Inflammatory macrophage (primary cell): ENCODE data around the gene PADI1.

Source experiments
- DNase-seq, 2 donors: peaks; one replicate each; pipeline ENCODE4 v3.0.0-alpha.2; 2020 to 2022
- total RNA-seq, 18 experiments: gene quantifications; one replicate each; lab custom pipeline; 2026; ENCODE audit warnings: mixed read lengths in 6 of 18, inconsistent platforms in 2 of 18; lab: John Stamatoyannopoulos, UW

Gene PADI1, protein sequence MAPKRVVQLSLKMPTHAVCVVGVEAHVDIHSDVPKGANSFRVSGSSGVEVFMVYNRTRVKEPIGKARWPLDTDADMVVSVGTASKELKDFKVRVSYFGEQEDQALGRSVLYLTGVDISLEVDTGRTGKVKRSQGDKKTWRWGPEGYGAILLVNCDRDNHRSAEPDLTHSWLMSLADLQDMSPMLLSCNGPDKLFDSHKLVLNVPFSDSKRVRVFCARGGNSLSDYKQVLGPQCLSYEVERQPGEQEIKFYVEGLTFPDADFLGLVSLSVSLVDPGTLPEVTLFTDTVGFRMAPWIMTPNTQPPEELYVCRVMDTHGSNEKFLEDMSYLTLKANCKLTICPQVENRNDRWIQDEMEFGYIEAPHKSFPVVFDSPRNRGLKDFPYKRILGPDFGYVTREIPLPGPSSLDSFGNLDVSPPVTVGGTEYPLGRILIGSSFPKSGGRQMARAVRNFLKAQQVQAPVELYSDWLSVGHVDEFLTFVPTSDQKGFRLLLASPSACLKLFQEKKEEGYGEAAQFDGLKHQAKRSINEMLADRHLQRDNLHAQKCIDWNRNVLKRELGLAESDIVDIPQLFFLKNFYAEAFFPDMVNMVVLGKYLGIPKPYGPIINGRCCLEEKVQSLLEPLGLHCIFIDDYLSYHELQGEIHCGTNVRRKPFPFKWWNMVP
- 0 to 0.15 (median 0.04) reads per million in 18 experiments for total RNA-seq

DNA sequence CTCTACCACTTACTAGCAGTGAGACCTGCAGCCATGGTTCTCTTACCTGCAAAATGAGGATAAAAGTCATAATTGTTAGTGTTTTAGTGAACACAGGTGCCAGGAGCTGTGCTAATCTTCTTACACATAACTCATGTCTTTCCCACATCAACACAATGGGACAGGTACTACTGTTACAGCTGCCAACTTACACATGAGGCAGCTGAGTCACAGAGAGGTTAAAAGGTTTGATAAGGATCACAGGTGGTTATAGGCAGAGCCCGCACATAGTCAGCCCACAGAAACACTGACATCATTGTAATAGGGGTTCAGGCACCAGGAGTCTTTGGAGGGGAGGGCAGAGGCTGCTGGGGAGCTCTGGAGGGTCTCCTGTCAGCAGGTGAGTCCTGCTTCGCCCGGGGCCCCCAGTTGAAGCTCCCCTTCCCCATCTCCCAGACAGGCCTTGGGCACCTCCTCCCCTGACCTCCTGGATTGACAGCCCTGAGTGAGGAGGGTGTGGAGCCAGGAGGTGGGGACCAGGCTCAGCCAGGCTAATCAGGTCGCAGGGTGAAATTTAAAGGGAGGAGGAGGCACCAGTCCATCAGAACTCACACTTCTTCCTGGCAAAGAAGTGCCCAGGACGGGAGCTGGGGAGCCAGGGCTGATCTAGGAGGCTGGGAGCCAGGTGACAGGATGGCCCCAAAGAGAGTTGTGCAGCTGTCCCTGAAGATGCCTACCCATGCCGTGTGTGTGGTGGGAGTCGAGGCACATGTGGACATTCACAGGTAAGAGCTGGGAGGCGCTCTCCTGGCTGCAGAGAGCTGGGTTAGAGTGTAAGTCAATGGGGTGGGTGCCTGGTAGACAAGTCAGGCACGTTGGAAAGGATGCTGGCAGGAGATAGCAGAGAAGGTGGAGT, at the start of gene PADI1:
Gene PADI1, plus strand, starts transcription at position 583 of the 895 bp plus-strand sequence. Its CDS starts 90 bp downstream, at position 673.
- DNase-seq: no peak

DNA sequence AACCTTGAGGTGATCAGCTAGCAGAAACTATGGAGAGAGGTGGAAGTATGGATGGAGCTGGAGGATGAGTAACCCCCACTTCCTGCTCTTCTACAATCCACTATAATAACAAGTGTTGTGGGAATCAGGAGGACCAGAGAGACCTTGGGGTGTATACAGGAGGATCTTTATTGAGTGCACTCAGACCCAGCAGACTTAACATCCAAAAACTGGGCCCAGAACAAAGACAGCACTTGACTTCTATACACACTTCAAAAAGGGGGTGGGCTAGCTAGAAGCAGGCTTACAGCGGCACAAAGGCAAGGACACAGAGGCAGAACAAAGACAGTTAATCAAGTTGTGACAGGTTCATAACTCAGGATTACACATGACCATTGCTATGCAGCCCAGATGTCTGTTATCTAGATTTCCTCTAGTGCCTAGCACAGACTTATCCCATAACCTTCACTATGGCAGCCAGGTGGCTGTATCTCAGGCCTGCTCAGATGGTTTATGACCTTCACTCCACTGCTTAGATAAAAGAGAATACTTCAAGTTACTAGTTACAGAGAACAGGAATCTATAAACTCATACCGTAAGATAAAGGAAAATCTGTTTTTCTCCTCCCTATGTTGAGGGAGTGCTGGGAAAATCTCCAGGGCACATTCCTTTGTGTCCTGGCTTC, 49.5 kb upstream of the PADI1 start:
- no peak for DNase-seq

DNA sequence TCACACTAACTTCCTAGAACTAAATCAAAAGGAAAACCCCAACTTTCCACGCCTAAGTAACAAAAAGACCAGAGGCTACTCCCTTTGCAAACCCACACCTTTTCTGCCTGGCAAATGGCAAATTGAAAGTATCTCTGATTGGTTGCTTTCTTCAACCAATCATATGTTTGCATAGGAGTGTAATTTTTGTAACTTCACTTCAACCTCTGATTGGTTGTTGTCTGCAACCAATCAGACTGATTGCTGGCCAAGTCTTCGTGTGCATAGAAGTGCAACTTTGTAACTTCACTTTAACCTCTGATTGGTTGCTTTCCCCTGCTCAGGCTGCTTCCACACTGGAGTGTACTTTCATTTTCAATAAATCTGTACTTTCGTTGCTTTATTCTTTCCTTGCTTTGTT, 48.8 kb upstream of the PADI1 start:
- no peak for DNase-seq

DNA sequence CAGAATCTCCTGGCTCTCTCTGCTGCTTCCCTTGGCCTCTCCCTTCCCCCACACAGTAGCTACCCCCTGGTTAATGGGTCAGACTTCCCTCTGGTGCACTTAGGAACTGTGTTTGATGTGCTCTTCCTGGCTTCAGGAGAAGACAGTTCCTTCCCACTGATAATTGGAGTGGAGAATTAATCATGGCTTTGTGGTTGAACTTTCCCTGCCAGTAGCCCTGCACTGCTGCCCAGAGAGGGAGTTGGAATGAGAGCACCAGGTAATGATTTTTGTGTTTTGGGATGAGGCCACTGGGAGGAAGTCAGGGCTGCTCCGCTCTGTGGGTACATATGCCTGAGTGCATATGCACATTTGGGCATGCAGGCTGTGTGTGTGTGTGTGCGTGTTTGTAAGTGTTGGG, 46.0 kb upstream of the PADI1 start:
- DNase-seq: no peak

DNA sequence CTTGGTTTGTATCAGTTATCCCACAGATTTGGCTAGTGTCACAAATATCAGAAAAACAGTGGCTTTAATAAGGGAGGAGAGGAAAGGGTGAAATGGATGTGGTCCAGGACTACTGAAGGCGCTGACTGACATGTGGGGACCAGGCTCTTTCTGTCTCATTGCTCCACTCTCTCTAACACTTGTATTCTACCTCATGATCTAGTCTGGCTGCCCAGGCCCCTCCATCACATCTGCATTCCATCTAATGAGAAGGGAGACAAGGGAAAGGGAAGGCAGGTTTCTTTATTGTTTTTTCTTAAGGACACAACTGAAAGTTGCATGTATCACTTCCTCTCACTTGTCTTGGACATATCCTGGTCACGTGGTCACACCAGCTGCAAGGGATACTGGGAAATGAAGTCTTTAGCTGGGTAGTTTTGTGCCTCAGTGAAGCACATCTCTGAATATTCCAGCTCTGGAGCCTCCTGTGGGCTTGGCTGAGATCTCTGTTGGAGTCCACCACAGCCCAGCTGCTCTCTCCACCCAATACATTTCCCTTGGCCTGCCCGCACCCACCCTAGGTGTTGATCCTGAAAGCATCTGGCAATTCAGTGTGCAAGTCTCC, 43.7 kb upstream of the PADI1 start:
- DNase-seq: peak; percentile 48 to 56

DNA sequence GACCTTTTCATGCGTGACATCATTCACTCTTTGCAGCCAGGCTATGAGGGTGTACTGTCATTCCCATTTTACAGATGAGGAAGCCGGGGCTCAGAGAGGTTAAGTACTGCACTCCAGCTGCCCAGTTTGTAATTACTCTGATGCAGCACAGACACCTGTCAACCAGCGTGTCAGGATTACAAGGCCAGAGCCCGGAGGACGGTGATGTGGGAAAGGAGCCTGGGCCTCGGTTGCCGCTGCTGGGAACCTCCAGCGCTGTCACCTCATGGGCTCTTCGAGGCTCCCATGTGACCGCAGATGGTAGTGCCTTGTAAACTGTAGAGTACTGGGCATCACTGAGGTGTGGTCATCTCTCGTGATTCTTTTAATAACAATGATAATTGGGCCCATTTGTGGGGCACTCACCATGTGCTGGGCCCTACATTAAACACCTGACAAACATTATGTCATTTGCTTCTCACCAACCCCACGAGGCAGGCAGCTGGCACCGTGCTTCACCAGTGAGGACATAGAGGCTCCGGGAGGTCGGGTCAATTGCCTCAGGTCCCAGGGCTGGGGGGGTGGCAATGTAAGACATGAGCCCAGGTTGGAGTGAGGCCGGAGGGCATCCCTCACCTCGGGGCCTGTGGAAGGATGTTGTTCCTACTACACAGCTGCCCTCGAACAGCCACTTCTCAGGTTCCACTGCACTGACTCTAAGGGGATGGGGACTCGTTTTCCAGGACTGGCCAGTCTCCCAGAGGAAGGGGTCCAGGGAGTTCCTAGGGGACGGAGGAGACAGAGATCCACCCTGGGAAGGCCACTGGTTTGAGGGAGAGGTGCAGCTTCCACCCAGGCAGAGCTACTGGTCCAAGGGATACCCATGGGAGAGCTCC, 42.8 kb upstream of the PADI1 start:
- DNase-seq: no peak

DNA sequence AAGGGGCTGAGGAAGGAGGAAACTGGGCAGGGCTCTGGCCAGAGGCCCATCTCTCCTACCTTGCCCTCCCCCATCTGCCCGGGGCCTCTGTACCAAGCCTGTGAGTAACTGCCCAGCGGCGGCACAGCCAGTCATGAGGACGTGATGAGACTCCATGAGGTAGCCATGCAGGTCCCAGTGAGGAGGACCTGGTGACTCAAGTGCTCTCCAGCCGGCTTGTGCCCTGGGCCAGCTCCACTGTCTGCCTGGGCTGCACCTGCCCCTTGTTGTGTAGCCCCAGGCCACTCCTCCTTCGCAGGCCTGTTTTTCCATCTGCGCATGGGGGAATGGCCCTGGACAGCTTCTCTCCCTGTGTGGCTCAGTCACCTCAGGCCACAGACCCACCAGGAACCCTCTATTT, 42.0 kb upstream of the PADI1 start:
- no peak for DNase-seq

DNA sequence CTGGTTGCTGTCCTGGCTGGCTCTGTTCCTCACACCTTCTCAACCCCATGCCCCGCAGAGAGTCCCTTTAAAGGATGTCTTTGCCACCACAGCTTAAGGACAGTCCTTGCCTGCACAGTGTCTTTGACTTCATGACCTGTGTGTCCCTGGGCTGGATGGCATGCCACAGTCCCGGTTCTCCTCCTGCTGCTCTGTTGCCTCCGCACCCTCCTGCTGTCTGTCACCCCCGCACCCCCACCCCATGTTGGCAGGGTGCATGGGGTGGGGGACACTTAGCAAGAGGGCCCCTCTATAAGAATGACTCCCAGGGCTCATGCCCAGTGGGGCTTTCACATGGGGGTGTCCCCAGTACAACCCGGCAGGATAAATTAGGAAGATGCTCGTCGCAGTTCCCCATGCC, 41.6 kb upstream of the PADI1 start:
- no peak for DNase-seq

DNA sequence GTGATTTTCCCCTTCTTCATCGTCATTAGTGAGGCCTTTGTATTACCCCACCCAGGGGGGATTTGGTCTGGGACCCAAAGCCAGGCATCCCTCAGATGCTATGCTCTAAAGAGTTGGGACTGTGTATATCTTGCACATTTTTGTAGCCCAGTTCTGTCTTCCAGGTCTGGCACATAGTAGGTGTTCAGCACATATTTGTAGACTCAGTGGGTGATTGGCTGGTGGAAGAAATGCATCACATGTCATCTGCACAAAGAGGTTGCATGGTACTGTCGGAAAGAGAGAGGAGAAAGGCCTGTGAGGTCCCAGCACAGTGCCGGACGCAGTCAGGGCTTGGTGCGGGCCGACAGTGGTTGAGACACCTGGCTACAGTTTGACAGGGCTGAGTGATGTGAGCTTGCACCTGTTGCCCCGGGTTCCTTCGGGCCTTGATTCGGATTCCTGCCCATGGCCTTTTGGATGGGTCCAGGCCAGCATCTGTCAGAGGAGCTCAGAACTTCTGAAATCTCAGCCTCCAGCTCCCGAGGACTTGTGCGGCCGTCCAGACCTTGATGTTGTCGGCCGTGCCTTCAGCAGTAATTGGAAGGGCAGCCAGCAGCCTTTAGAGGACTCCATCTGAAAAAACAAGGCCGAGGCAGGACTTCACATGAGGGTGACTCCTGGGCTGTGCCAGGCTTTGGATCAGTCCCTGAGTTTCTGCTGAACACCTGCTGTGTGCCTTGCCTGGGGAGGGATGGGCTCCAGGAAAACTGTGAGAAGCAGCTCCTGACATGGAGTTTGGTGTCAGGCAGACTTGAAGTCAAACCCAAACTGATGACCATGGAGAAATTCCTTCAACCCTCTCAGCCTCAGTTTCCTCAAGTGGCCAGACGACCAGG, 40.9 kb upstream of the PADI1 start:
- DNase-seq: no peak

DNA sequence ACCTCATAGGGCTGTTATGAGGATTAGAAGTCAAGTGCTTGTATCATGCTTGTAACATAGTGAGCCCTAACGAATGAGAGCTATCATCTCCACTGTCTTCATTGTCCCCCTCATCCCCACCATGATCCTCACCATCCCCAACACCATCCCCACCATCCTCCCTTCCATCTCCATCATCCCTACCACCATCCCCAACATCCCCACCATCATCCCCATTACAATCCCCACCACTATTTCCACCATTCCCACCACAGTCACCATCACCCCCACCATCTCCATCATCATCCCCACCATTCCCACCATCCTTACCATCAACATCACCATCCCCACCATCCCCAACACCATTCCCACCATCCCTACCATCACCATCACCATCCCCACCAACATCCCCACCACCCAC, 39.1 kb upstream of the PADI1 start:
- DNase-seq: no peak

DNA sequence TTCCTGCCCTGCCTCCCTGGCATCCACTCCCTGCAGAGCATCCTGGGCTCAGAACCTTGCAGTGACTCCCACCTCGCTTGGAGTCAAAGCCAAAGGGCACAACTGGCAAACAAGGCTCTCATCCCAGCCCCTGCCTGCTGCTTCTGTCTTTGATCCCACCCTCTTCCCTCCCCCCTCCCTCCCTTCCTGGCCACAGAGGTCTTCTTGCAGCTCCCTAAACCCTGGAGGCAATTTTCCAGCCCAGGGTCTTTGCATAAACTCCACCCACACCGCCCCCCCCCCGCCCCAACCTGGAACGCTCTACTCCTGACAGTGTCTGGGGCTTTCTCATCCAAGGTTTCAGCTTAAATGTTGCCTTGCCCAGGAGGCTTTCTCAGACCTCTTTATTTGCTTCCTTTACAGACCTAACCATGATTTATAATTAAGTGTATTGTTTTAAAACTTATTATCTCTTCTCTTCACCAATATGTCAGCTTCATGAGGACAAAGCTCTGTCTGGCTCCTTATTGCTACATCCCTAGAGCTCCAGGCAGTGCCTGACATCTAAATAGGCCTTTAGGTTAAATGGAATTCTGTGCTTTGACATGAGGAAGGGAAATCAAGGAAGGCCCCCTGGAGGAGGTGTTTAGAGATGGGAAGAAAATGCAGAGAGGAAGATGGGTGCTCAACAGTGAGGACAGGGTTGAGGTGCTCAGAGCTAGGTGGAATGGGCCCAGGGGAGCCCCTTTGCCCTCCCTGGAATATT, 37.7 kb upstream of the PADI1 start:
- DNase-seq: no peak

DNA sequence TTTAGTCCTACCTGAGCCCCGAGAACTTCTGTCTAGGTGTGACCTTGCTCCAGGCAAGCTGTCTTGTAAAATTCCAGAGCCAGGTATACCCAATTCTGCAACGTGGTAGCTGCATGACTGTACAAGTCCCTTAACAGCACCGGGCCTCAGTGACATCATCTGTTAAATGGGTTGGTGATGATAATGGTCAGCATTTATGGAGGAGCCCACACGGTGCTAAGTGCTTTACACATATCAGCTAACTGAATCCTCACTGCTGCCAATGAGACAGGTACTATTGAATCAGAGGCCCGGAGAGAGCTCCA, 37.2 kb upstream of the PADI1 start:
- no peak for DNase-seq

DNA sequence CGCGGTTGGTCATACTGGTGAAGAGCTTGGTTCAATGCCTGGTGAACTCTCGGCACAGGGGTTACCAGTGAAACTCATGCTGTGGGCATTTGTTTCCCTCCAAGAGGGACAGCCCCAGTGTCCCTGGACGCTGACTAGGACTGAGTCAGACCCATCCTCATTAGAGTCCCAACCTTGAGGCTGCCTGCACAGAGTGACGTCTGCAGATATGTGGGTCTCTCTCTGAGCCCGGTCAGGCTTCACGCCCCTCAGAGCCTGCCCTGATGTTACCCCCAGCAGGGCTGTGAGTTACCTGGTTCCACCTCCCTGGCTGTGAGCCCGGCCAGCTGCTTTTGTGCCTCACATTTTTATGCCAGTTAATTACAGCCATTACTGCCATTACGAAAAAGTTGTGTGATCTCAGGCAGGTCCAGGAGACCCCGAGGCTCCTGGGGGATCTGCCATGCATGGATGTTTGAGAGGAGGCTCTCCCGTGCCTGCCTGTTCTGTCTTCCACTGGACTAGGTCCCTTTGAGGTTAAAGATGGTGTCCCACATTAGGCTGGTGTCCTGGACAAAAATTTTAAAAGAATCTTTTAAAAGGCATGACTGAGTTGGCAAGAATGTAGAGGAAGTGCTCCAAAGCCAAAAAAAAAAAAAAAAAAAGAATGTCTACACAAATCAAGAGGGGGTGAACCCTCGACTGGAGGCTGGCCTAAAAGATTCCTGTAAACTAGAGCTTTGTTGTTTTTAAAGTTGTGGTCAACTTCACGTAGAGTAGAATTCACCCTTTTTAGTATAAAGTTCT, 36.6 kb upstream of the PADI1 start:
- DNase-seq: no peak

DNA sequence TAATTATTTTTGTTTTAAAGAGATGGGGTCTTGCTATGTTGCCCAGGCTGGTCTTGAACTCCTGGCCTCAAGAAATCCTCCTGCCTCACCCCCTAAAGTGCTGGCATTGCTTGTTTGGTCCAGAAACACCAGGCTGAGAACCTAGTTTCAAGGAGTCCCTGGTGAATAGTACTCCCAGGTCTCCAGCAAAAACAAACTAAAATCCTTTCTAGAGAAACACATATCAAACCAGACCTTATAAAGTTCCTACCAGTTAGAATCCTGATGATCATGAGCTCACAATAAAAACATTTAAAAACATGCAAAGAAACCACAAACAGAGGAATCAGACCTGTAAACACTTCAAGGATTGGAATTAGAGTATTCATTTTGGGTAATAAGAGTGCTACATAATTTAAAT, 34.4 kb upstream of the PADI1 start:
- no peak for DNase-seq

DNA sequence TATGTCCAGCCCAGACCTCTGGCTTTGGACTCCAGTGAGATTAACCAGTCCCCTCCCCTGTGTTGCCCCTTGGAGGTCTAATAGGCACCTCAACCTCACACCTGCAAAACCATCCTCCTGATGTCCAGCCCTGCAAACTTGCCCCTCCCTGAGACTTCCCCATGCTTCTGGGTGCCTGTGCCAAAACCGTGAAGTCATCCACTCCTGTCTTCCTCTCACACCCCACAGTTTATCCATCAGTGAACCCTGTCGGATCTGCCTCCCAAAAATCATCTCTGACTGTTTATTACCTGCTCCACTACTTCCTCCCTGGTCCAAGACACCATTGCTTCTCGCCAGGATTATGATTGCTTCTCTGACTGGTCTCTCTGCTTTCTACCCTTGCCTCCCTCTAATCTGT, 31.7 kb upstream of the PADI1 start:
- DNase-seq: no peak

DNA sequence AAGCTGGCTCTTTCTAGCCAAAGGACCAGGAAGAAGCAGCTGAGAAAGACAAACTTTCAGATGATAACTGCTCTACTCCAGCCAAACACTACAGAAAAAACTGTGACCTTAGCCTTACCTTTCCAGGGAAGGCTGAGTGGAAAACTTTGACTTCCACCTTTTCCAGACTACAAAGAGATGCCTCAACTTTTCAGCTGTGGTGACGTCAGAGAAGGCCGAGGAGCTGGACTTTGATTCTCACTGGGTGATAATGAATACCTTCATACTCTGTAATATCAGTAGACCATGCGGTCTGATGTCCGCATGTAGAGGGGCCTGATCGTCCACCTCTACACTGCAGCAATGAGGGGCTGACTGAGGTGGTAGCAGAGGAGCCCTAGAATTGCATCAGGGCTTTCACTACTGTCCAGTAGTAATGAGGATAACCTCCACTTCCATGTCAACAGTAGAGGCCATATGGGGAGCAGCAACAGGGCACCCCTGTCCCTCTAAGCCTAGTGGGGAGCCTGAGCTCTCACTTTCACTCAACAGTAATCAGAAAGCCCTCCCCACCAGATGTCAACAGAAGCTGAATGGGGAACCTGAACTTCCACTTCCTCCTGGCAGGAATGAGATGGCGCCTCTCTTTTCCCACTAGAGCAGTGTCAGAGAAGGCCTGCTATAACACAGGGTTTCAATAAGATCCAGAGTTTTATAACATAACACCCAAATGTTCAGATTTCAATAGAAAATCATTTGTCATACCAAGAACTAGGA, 28.4 kb upstream of the PADI1 start:
- DNase-seq: peak; percentile 42 to 57

DNA sequence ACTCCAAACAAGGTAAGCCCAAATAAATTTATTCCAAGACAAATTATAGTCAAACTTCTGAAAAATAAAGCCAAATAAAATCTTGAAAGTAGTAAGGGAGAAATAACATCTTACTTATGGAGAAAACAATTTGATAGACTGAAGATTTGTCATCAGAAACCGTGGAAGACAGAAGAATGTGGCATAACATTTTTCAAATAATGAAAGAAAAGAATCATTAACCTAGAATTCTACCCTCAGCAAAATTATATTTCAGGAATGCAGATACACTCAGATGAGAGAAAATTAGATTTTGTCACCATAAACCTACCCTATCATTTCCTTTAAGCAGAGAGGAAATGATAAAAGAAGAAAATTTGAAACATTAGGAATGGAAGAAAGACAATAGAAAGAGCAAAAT, 27.3 kb upstream of the PADI1 start:
- no peak for DNase-seq
